Ascending aorta (tissue), 2 donors: ENCODE results near the gene FAM107A. TPM values are rescaled to one million over a fixed set of nuclear protein-coding genes. Genes with fewer than 3 reads are reported as not detected.

ENCODE experiments used
- DNase-seq, 2 donors: peaks; one replicate each; pipeline ENCODE4 v3.0.0-alpha.2; 2019; ENCODE audit warnings: low spot score in 2 of 2
- H3K27ac ChIP-seq, 2 donors: fragments of 200-600 bp; sonication (generic); one replicate each; pipeline ENCODE4 v1.5.1; 2016 to 2017; ENCODE audit warnings: mild to moderate bottlenecking in 1 of 2
- H3K27me3 ChIP-seq: fragments of 200-600 bp; sonication (generic); one replicate; pipeline ENCODE4 v1.5.1; 2017
- H3K36me3 ChIP-seq, 2 donors: fragments of 200-600 bp; sonication (generic); one replicate each; pipeline ENCODE4 v1.5.1; 2016
- H3K4me1 ChIP-seq, 2 donors: fragments of 200-600 bp; sonication (generic); one replicate each; pipeline ENCODE4 v1.5.1; 2016 to 2017; ENCODE audit warnings: mild to moderate bottlenecking in 1 of 2
- H3K4me3 ChIP-seq, 2 donors: fragments of 200-600 bp; sonication (generic); one replicate each; pipeline ENCODE4 v1.5.1; 2016 to 2017; ENCODE audit warnings: mild to moderate bottlenecking in 1 of 2
- H3K9me3 ChIP-seq, 2 donors: fragments of 200-600 bp; sonication (generic); one replicate each; pipeline ENCODE4 v1.5.1; 2016
- CTCF ChIP-seq, 3 experiments: fragments of 200-600 bp in 2 of 3; fragments of 450-650 bp in 1 of 3; sonication (generic) in 2 of 3; IDR thresholded peaks; one replicate each; pipeline ENCODE4 v1.5.1; 2016 to 2019; ENCODE audit warnings: antibody characterized with exemption in 3 of 3, mild to moderate bottlenecking in 1 of 3, moderate library complexity in 1 of 3
- intact Hi-C: fragments of 100-400 bp; cut with DNase I; formaldehyde crosslinking; loops from one replicate; pipeline ENCODE4 v1.15.1; 2023
- total RNA-seq: library from RNA; depleted of rRNA; stranded (reverse); fragments of >200 nt; gene quantifications from one replicate; pipeline ENCODE4 v1.1.0, GENCODE V29; 2016

Gene FAM107A
- total RNA-seq, 1 donor from 2014 or later = 93.4 TPM

DNA sequence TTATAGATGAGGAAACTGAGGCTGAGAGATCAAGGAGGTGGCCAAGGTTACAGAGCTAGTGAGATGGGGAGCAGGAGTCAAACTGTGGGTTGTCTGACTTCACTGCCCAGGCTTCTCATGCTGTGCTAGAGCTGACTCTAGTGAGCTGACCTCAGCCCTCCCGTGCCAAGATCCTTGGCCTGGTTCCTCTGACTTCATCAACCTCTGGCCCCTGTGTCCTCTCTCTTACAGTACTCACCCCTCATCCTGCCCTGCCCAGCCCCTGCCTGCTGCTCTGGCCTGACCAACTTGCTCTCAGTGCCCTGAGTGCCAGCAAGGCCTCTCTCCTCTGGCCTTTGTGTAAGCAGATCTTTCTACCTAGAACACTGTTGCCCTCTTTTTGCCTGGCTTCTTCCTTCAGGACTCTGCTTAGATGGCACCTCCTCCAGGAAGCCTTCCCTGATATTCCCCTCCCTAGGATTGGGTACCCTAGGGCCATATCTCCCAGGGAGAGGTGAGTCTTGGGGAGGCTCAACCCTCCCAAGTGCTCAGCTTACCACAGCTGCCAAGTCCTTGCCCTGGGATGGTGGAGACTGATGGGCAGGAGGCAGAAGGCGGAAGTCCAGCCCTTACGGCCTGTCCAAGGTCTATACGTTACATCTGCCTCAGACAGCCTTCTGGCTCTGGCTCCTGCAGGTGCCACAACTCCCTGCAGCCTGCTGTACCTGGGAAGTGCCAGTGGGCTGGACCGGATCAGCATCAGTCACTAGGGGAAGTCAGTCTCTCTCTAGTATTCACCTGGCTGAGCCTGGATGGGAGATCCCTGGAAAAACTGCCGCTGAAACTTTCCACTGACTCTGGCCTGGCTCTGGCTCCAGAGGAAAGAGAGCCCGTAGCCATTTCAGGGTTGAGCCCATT, 36.3 kb upstream of the FAM107A start:
- no peak for DNase-seq
- TF ChIP-seq CTCF (IDR thresholded peaks at IDR 0.05) = no peak
- Histone ChIP-seq H3K4me3 (no peak overlapping the region), H3K9me3 (no peaks in the 10 kb centered on the region), H3K36me3 (no peaks in the 10 kb centered on the region), H3K4me1 (no peaks in the 10 kb centered on the region), H3K27me3 (no peaks in the 10 kb centered on the region), H3K27ac (no peak overlapping the region)
- intact Hi-C loops = no loop called here

- H3K36me3 ChIP-seq = no peaks in the 10 kb centered on the region
- intact Hi-C loops = no loop called here
- no peak overlapping the region for H3K4me3 ChIP-seq
- no peaks in the 10 kb centered on the region for H3K27me3 ChIP-seq
- no peak for TF ChIP-seq CTCF (IDR thresholded peaks at IDR 0.05)
- no peak for DNase-seq
- no peaks in the 10 kb centered on the region for H3K9me3 ChIP-seq
- H3K27ac ChIP-seq = no peak overlapping the region
- H3K4me1 ChIP-seq = no peaks in the 10 kb centered on the region
Measured at GRCh38 chr3:58612830-58613229, 35.6 kb upstream of the FAM107A start.

DNA sequence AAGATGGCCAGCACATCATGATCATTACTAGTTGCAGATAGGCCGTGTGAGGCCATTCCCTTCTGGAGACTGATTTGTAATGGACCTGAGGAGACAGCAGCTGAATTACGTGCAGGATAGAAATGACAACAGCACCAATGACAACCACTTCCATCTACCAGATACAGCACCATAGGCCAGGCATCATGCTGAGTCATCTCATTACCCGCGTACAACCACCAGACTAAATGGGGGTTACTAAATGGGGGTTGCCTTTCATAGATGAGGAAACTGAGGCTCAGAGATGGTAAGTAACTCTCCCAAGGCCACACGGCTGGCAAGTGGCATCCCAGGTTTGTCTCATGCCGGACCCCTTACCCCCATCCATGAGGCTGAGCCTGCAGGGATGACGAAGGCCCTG, 32.8 kb upstream of the FAM107A start:
- intact Hi-C loops = no loop called here
- DNase-seq = no peak
- Histone ChIP-seq H3K27me3 (no peaks in the 10 kb centered on the region), H3K4me1 (no peaks in the 10 kb centered on the region), H3K9me3 (no peaks in the 10 kb centered on the region), H3K36me3 (no peaks in the 10 kb centered on the region), H3K4me3 (no peak overlapping the region), H3K27ac (no peak overlapping the region)
- no peak for TF ChIP-seq CTCF (IDR thresholded peaks at IDR 0.05)

- no peaks in the 10 kb centered on the region for H3K36me3 ChIP-seq
- H3K27ac ChIP-seq = no peak overlapping the region
- H3K4me1 ChIP-seq = no peaks in the 10 kb centered on the region
- H3K27me3 ChIP-seq = no peaks in the 10 kb centered on the region
- no peak overlapping the region for H3K4me3 ChIP-seq
- no peaks in the 10 kb centered on the region for H3K9me3 ChIP-seq
- no peak for DNase-seq
- intact Hi-C loops = no loop called here
- TF ChIP-seq CTCF (IDR thresholded peaks at IDR 0.05) = no peak
Measured at GRCh38 chr3:58608648-58609047, 31.5 kb upstream of the FAM107A start.

- TF ChIP-seq CTCF (IDR thresholded peaks at IDR 0.05) = no peak
- Histone ChIP-seq H3K9me3 (no peaks in the 10 kb centered on the region), H3K36me3 (no peaks in the 10 kb centered on the region), H3K27ac (no peak overlapping the region), H3K27me3 (no peaks in the 10 kb centered on the region), H3K4me3 (no peak overlapping the region), H3K4me1 (no peaks in the 10 kb centered on the region)
- intact Hi-C loops = no loop called here
- no peak for DNase-seq
Measured at GRCh38 chr3:58607816-58608215, 30.6 kb upstream of the FAM107A start.
